DND-41 (cell line): ENCODE data around the gene COL6A2.
"Not testable (repeated sequence)": the region's sequence is repeated elsewhere in the genome, so short reads cannot be mapped to it uniquely, and the experiment has no call there.

Source experiments
- ATAC-seq: fragments of 200-7000 bp; cut with Tn5 transposase; 3 replicates; pipeline ENCODE4 v1.9.1; 2021; ENCODE audit warnings: low read depth; ENCODE audit not compliant: insufficient read depth
- DNase-seq: peaks from one replicate; pipeline ENCODE4 v3.0.0-alpha.2; 2020
- H2AFZ ChIP-seq: 2 replicates; pipeline ENCODE4 v1.6.0; 2012; ENCODE audit warnings: low read depth, low read length
- H3K27ac ChIP-seq: 2 replicates; pipeline ENCODE4 v1.5.1; 2012; ENCODE audit warnings: low read length, inconsistent platforms
- H3K27me3 ChIP-seq: fragments of 200-600 bp; sonication (generic); 2 replicates; pipeline ENCODE4 v1.6.0; 2012; ENCODE audit warnings: low read length, mild to moderate bottlenecking, inconsistent platforms; ENCODE audit not compliant: insufficient read depth, poor library complexity
- H3K36me3 ChIP-seq: 2 replicates; pipeline ENCODE4 v1.5.1; 2012; ENCODE audit warnings: low read length, inconsistent platforms; ENCODE audit not compliant: insufficient read depth
- H3K4me1 ChIP-seq: 2 replicates; pipeline ENCODE4 v1.5.1; 2012; ENCODE audit warnings: mild to moderate bottlenecking, low read length; ENCODE audit not compliant: insufficient read depth
- H3K4me2 ChIP-seq: 2 replicates; pipeline ENCODE4 v1.6.0; 2012; ENCODE audit warnings: mild to moderate bottlenecking, moderate library complexity, low read length, inconsistent platforms; ENCODE audit not compliant: insufficient read depth
- H3K4me3 ChIP-seq, 2 experiments: fragments of 200-600 bp in 1 of 2; shearing (Covaris generic) in 1 of 2; 2 replicates each; pipeline ENCODE4 v1.5.1; 2012 to 2016; ENCODE audit warnings: inconsistent platforms in 2 of 2, low read length in 2 of 2, mild to moderate bottlenecking in 2 of 2, low read depth in 1 of 2, moderate library complexity in 1 of 2
- H3K79me2 ChIP-seq: 2 replicates; pipeline ENCODE4 v1.6.0; 2012; ENCODE audit warnings: low read length, inconsistent platforms; ENCODE audit not compliant: insufficient read depth
- H3K9ac ChIP-seq: 2 replicates; pipeline ENCODE4 v1.6.0; 2012; ENCODE audit warnings: low read depth, mild to moderate bottlenecking, inconsistent platforms, low read length, moderate library complexity
- H3K9me3 ChIP-seq: 2 replicates; pipeline ENCODE4 v1.5.1; 2012; ENCODE audit warnings: low read length, moderate library complexity, mild to moderate bottlenecking, inconsistent platforms; ENCODE audit not compliant: insufficient read depth, severe bottlenecking
- H4K20me1 ChIP-seq: 2 replicates; pipeline ENCODE4 v1.6.0; 2012; ENCODE audit warnings: low read length; ENCODE audit not compliant: insufficient read depth
- CTCF ChIP-seq: IDR thresholded peaks from 2 replicates; pipeline ENCODE4 v1.5.1; 2012; ENCODE audit warnings: borderline replicate concordance, low read length, moderate library complexity, mild to moderate bottlenecking; ENCODE audit not compliant: poor library complexity, severe bottlenecking; ENCODE audit errors: extremely low read depth
- EZH2 ChIP-seq: IDR thresholded peaks from 3 replicates; pipeline ENCODE4 v1.6.1; 2012; ENCODE audit warnings: borderline replicate concordance, low read depth, mild to moderate bottlenecking, moderate library complexity, low read length, inconsistent platforms; ENCODE audit not compliant: severe bottlenecking

The COL6A2 gene

GRCh38 chr21:46165098-46165497 is 67.2 kb downstream of the COL6A2 start:
- ATAC-seq, result no peak
- Histone ChIP-seq H4K20me1 (no peaks in the 10 kb centered on the region), H3K36me3 (no peaks in the 10 kb centered on the region), H3K27ac (no peak overlapping the region), H3K9me3 (peaks cover 3% of the 10 kb centered on the region), H3K27me3 (no peaks in the 10 kb centered on the region), H3K4me3 (no peak overlapping the region), H2AFZ (no peak overlapping the region), H3K4me2 (no peak overlapping the region), H3K79me2 (no peaks in the 10 kb centered on the region), H3K9ac (no peak overlapping the region), H3K4me1 (no peaks in the 10 kb centered on the region)
- DNase-seq, result no peak
- TF ChIP-seq EZH2 (no peak), CTCF (no peak)

- Histone ChIP-seq H3K4me1 (no peaks in the 10 kb centered on the region), H3K4me2 (no peak overlapping the region), H3K27ac (no peak overlapping the region), H3K9ac (no peak overlapping the region), H2AFZ (no peak overlapping the region), H3K27me3 (no peaks in the 10 kb centered on the region), H3K9me3 (no peaks in the 10 kb centered on the region), H4K20me1 (no peaks in the 10 kb centered on the region), H3K79me2 (no peaks in the 10 kb centered on the region), H3K36me3 (no peaks in the 10 kb centered on the region), H3K4me3 (no peak overlapping the region)
- ATAC-seq (no peak), DNase-seq (no peak)
- TF ChIP-seq EZH2, result no peak
- no peak for TF ChIP-seq CTCF
These were observed 70.3 kb downstream of the COL6A2 start for GRCh38 chr21:46168238-46168637.

GRCh38 chr21:46168659-46169386 is 70.9 kb downstream of the COL6A2 start:
- Histone ChIP-seq H3K4me2 (no peak overlapping the region), H3K27ac (no peak overlapping the region), H3K9ac (no peak overlapping the region), H2AFZ (no peak overlapping the region), H3K27me3 (no peaks in the 10 kb centered on the region), H3K79me2 (no peaks in the 10 kb centered on the region), H3K4me1 (no peaks in the 10 kb centered on the region), H3K4me3 (no peak overlapping the region), H3K36me3 (no peaks in the 10 kb centered on the region), H3K9me3 (no peaks in the 10 kb centered on the region), H4K20me1 (no peaks in the 10 kb centered on the region)
- no peak for TF ChIP-seq EZH2
- TF ChIP-seq CTCF, result no peak
- DNase-seq, result no peak
- ATAC-seq, result no peak

GRCh38 chr21:46170436-46171193 is 72.7 kb downstream of the COL6A2 start:
- H3K4me3 ChIP-seq, H3K9me3 ChIP-seq, H4K20me1 ChIP-seq, DNase-seq, H3K27me3 ChIP-seq, H2AFZ ChIP-seq, H3K4me1 ChIP-seq, H3K27ac ChIP-seq, ATAC-seq, H3K4me2 ChIP-seq, H3K79me2 ChIP-seq, H3K9ac ChIP-seq, H3K36me3 ChIP-seq: not testable (repeated sequence)
